ENCODE data around the gene IL1R2. TPM values are rescaled to one million over a fixed set of nuclear protein-coding genes. Genes with fewer than 3 reads are reported as not detected.

The IL1R2 gene
- total RNA-seq, 4 donors from 2014 or later: 2.3 to 18.2 (median 7.0) TPM

DNA sequence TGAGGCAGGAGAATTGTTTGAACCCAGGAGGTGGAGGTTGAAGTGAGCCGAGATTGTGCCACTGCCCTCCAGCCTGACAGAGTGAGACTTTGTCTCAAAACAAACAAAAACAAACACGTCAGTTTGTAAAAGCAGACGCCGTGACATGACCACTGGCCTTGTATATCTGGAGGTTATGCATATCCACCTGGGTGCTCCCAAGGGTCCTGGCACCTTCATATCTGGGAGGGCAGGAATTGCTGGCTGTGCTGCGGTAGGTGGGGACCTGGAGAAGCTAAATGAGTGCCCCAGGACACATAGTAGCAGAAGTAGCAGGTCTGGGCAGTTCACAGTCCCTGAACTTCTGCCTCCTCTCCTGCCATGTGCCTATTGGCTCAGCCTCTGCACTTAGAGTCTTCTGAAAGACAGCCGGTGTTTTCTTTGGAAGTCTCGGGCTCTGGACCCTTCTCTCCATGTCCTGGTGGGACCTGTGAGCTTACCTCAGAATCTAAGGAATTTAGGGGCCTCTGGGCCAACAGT is 30.9 kb upstream of the IL1R2 start:
- DNase-seq: no peak
- H3K27me3 ChIP-seq: no peaks in the 10 kb centered on the region
- no peak for TF ChIP-seq POLR2A (IDR thresholded peaks at IDR 0.05)
- TF ChIP-seq CTCF (IDR thresholded peaks at IDR 0.05): no peak
- no peaks in the 10 kb centered on the region for H3K36me3 ChIP-seq
- H3K4me1 ChIP-seq: peaks cover 0 to 3% (median 0%) of the 10 kb centered on the region in 4 donors
- peak overlapping the region; percentile 34 to 76 (median 59) for H3K27ac ChIP-seq
- no peaks in the 10 kb centered on the region for H3K9me3 ChIP-seq
- no peak overlapping the region for H3K4me3 ChIP-seq

GRCh38 chr2:101961338-101962191 is 30.2 kb upstream of the IL1R2 start:
- no peaks in the 10 kb centered on the region for H3K9me3 ChIP-seq
- no peaks in the 10 kb centered on the region for H3K36me3 ChIP-seq
- peak overlapping the region in 1 of 4 donors; percentile 26 for H3K4me3 ChIP-seq
- H3K4me1 ChIP-seq: peaks cover 0 to 3% (median 0%) of the 10 kb centered on the region in 4 donors
- no peak for TF ChIP-seq POLR2A (IDR thresholded peaks at IDR 0.05)
- peak in 1 of 6 experiments; percentile 7 for TF ChIP-seq CTCF (IDR thresholded peaks at IDR 0.05)
- peak in 2 of 3 donors; percentile 25 to 79 for DNase-seq
- peak overlapping the region; percentile 34 to 90 (median 72) for H3K27ac ChIP-seq
- no peaks in the 10 kb centered on the region for H3K27me3 ChIP-seq

DNA sequence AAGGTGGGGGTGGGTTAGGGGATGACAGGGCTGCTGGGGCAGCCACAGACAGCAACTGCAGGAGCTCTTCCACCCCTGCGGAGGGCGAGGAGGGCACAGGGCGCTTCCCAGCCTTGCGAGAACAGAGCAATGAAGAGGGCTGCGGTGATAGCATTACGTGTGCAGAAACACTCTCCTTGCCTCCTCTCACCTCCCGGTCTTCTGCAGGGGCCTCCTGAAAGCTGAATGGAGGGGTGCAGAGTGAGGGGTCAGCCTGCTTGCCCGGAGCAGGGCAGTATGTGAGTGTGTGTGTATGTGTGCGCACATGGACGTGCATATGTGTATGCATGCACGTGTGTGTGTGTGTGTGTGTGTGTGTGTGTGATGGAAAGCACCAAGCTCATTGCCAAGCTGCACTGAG is 29.5 kb upstream of the IL1R2 start:
- Histone ChIP-seq H3K4me1 (peaks cover 0 to 3% (median 0%) of the 10 kb centered on the region in 4 donors), H3K27me3 (no peaks in the 10 kb centered on the region), H3K9me3 (no peaks in the 10 kb centered on the region), H3K4me3 (peak overlapping the region in 2 of 4 donors; percentile 10 to 26), H3K36me3 (no peaks in the 10 kb centered on the region), H3K27ac (peak overlapping the region; percentile 34 to 90 (median 72))
- TF ChIP-seq CTCF (IDR thresholded peaks at IDR 0.05): no peak
- TF ChIP-seq POLR2A (IDR thresholded peaks at IDR 0.05): no peak
- no peak for DNase-seq

DNA sequence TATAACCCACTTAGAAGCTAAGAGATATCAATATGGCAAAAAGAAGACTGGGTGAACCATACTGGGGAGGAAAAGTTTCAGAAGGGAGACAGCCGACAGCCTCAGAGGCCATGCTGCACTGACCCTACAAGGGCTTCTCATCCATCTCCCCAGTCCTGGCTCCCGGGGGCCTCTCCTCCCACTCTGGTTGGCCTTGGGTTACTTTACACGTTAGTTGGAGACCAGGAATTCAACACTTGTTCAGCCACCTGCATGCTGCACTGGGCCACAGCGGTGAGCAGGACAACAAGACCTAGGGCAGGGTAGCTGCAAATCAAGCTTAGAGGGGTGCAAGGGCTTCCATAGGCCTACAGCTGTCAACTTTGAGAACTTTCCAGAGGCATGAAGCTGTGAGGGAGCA is 28.6 kb upstream of the IL1R2 start:
- H3K4me1 ChIP-seq: peaks cover 0 to 3% (median 0%) of the 10 kb centered on the region in 4 donors
- DNase-seq: no peak
- no peaks in the 10 kb centered on the region for H3K36me3 ChIP-seq
- no peak overlapping the region for H3K27ac ChIP-seq
- no peak for TF ChIP-seq POLR2A (IDR thresholded peaks at IDR 0.05)
- TF ChIP-seq CTCF (IDR thresholded peaks at IDR 0.05): no peak
- H3K4me3 ChIP-seq: no peak overlapping the region
- H3K9me3 ChIP-seq: no peaks in the 10 kb centered on the region
- H3K27me3 ChIP-seq: no peaks in the 10 kb centered on the region

- DNase-seq: no peak
- Histone ChIP-seq H3K27me3 (no peaks in the 10 kb centered on the region), H3K27ac (no peak overlapping the region)
Measured at GRCh38 chr2:101967826-101968513, 23.8 kb upstream of the IL1R2 start.

More at GRCh38 chr2:101967826-101968513, 23.8 kb upstream of the IL1R2 start:
- H3K9me3 ChIP-seq: no peaks in the 10 kb centered on the region
- H3K4me1 ChIP-seq: no peaks in the 10 kb centered on the region
- TF ChIP-seq CTCF (IDR thresholded peaks at IDR 0.05): no peak
- TF ChIP-seq POLR2A (IDR thresholded peaks at IDR 0.05): no peak
- no peaks in the 10 kb centered on the region for H3K36me3 ChIP-seq
- no peak overlapping the region for H3K4me3 ChIP-seq

Measured in Peyer's patch (tissue), 4 donors.